ENCODE data around the gene TMEM109.

Gene TMEM109

DNA sequence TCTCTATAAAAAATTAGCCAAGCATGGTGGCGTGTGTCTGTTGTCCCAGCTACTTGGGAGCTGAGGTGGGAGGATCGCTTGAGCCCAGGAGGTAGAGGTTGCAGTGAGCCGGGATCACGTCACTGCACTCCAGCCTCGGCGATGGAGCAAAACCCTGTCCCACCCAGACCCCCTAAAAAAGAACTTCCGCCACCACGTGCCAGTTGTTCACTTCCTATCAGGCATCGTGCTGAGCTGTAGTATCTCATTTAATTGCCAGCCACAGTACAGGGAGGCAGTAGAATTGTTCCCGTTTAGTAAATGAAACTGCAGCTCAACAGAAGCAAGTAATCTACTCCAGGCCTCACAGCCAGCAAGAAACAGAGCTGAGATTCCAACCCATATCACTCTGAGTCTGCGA is 7.3 kb downstream of the TMEM109 start:
- Histone ChIP-seq H3K4me3 (ENCODE audit: low read length, poor library complexity, severe bottlenecking) (no peak overlapping the region), H3K79me2 (ENCODE audit: insufficient read depth, low read length) (peaks cover 36% of the 10 kb centered on the region), H3K9me3 (ENCODE audit: insufficient read depth, low read depth, low read length) (no peaks in the 10 kb centered on the region), H3K4me1 (ENCODE audit: insufficient read depth, low read length, poor library complexity, severe bottlenecking) (peaks cover 47% of the 10 kb centered on the region), H3K9me2 (replicated peaks; ENCODE audit: low read depth, low read length) (no peaks in the 10 kb centered on the region), H2AFZ (ENCODE audit: low read length) (no peak overlapping the region), H3F3A (ENCODE audit: low read depth) (no peaks in the 10 kb centered on the region), H3K27me3 (ENCODE audit: insufficient read depth, low read length, poor library complexity, severe bottlenecking) (no peaks in the 10 kb centered on the region), H4K20me1 (ENCODE audit: insufficient read depth, low read length, poor library complexity, severe bottlenecking) (peaks cover 21% of the 10 kb centered on the region), H3K4me2 (ENCODE audit: low read depth, low read length, poor library complexity, severe bottlenecking) (no peak overlapping the region), H3K36me3 (ENCODE audit: insufficient read depth, low read length) (peaks cover 40% of the 10 kb centered on the region; the same call in 1 of the 2 replicates), H3K9ac (ENCODE audit: low read depth, low read length, poor library complexity, severe bottlenecking) (no peak overlapping the region)
- no peak for TF ChIP-seq EZH2phosphoT487 (IDR thresholded peaks at IDR 0.05; ENCODE audit: borderline replicate concordance)
- TF ChIP-seq, protein P1, sequence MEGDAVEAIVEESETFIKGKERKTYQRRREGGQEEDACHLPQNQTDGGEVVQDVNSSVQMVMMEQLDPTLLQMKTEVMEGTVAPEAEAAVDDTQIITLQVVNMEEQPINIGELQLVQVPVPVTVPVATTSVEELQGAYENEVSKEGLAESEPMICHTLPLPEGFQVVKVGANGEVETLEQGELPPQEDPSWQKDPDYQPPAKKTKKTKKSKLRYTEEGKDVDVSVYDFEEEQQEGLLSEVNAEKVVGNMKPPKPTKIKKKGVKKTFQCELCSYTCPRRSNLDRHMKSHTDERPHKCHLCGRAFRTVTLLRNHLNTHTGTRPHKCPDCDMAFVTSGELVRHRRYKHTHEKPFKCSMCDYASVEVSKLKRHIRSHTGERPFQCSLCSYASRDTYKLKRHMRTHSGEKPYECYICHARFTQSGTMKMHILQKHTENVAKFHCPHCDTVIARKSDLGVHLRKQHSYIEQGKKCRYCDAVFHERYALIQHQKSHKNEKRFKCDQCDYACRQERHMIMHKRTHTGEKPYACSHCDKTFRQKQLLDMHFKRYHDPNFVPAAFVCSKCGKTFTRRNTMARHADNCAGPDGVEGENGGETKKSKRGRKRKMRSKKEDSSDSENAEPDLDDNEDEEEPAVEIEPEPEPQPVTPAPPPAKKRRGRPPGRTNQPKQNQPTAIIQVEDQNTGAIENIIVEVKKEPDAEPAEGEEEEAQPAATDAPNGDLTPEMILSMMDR (conservative IDR thresholded peaks at IDR 0.05; ENCODE audit: low read length): no peak

DNA sequence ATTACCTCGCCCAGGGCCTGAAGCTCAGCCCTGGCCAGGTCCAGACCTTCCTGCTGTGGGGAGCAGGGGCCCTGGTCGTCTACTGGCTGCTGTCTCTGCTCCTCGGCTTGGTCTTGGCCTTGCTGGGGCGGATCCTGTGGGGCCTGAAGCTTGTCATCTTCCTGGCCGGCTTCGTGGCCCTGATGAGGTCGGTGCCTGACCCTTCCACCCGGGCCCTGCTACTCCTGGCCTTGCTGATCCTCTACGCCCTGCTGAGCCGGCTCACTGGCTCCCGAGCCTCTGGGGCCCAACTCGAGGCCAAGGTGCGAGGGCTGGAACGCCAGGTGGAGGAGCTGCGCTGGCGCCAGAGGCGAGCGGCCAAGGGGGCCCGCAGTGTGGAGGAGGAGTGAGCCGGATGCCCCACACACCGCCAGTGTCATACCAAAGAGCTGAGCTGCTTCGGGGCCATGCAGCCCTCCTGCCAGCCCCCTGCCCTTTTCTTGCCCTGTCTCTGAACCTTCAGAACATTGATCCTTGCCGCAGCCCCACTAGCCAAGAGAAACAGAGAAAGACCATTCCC is 7.9 kb downstream of the TMEM109 start:
- peaks cover 40% of the 10 kb centered on the region; the same call in 1 of the 2 replicates for H3K36me3 ChIP-seq (ENCODE audit: insufficient read depth, low read length)
- no peak overlapping the region for H3K4me2 ChIP-seq (ENCODE audit: low read depth, low read length, poor library complexity, severe bottlenecking)
- no peak overlapping the region for H3K9ac ChIP-seq (ENCODE audit: low read depth, low read length, poor library complexity, severe bottlenecking)
- no peaks in the 10 kb centered on the region for H3F3A ChIP-seq (ENCODE audit: low read depth)
- no peak overlapping the region for H3K4me3 ChIP-seq (ENCODE audit: low read length, poor library complexity, severe bottlenecking)
- no peak overlapping the region for H2AFZ ChIP-seq (ENCODE audit: low read length)
- H3K79me2 ChIP-seq (ENCODE audit: insufficient read depth, low read length): peaks cover 30% of the 10 kb centered on the region
- H4K20me1 ChIP-seq (ENCODE audit: insufficient read depth, low read length, poor library complexity, severe bottlenecking): peaks cover 15% of the 10 kb centered on the region
- no peaks in the 10 kb centered on the region for H3K9me3 ChIP-seq (ENCODE audit: insufficient read depth, low read depth, low read length)
- TF ChIP-seq EZH2phosphoT487 (IDR thresholded peaks at IDR 0.05; ENCODE audit: borderline replicate concordance): no peak
- TF ChIP-seq, protein P1 (conservative IDR thresholded peaks at IDR 0.05; ENCODE audit: low read length): no peak
- H3K4me1 ChIP-seq (ENCODE audit: insufficient read depth, low read length, poor library complexity, severe bottlenecking): peaks cover 41% of the 10 kb centered on the region
- no peaks in the 10 kb centered on the region for H3K9me2 ChIP-seq (replicated peaks; ENCODE audit: low read depth, low read length)
- H3K27me3 ChIP-seq (ENCODE audit: insufficient read depth, low read length, poor library complexity, severe bottlenecking): no peaks in the 10 kb centered on the region

DNA sequence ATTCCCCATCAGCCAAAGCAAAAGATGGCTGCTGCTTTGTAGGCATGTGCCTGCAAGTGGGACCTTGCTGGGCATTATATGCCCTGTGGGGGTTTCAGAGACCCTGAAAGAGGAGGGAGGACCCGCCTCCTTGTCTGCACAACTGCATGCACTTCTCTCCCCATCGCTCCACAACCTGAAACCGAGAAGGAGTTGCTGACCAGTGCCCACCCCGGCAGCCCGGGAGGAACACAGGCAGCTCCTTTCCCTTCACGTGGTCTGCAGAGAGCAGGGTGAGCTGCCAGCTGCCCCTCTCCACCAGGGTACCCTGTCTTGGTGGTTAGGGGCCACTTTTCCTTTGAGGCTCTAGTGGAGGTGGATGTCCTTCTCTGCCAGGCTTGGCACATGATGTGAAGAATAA is 8.9 kb downstream of the TMEM109 start:
- Histone ChIP-seq H3K4me2 (ENCODE audit: low read depth, low read length, poor library complexity, severe bottlenecking) (no peak overlapping the region), H3K4me3 (ENCODE audit: low read length, poor library complexity, severe bottlenecking) (no peak overlapping the region), H3K9me3 (ENCODE audit: insufficient read depth, low read depth, low read length) (no peaks in the 10 kb centered on the region), H3F3A (ENCODE audit: low read depth) (no peaks in the 10 kb centered on the region), H3K9me2 (replicated peaks; ENCODE audit: low read depth, low read length) (no peaks in the 10 kb centered on the region), H3K36me3 (ENCODE audit: insufficient read depth, low read length) (peaks cover 40% of the 10 kb centered on the region; the same call in 1 of the 2 replicates), H3K79me2 (ENCODE audit: insufficient read depth, low read length) (peaks cover 19% of the 10 kb centered on the region), H3K27me3 (ENCODE audit: insufficient read depth, low read length, poor library complexity, severe bottlenecking) (no peaks in the 10 kb centered on the region), H3K4me1 (ENCODE audit: insufficient read depth, low read length, poor library complexity, severe bottlenecking) (peaks cover 34% of the 10 kb centered on the region), H3K9ac (ENCODE audit: low read depth, low read length, poor library complexity, severe bottlenecking) (no peak overlapping the region), H4K20me1 (ENCODE audit: insufficient read depth, low read length, poor library complexity, severe bottlenecking) (peaks cover 12% of the 10 kb centered on the region), H2AFZ (ENCODE audit: low read length) (no peak overlapping the region)
- TF ChIP-seq, protein P1 (conservative IDR thresholded peaks at IDR 0.05; ENCODE audit: low read length): no peak
- TF ChIP-seq EZH2phosphoT487 (IDR thresholded peaks at IDR 0.05; ENCODE audit: borderline replicate concordance): no peak
